Suppressor macrophage treated with lipopolysaccharide for 1 hour (primary cell): ENCODE data around the gene EIF2A.
"Not testable (repeated sequence)": the region's sequence is repeated elsewhere in the genome, so short reads cannot be mapped to it uniquely, and the experiment has no call there.

Experiments
- DNase-seq, 3 donors: peaks; one replicate each; pipeline ENCODE4 v3.0.0-alpha.2; 2020 to 2022

The EIF2A gene

GRCh38 chr3:150603153-150603979 is 56.8 kb downstream of the EIF2A start, which contains the start of gene SELENOT:
Gene SELENOT, plus strand, starts transcription at chr3:150603321. Its CDS starts 42 bp downstream, at chr3:150603363.
- peak; percentile 96 to 97 (median 97) for DNase-seq

GRCh38 chr3:150603980-150604319 is 57.4 kb downstream of the EIF2A start:
- no peak for DNase-seq

GRCh38 chr3:150605998-150606641 is 59.5 kb downstream of the EIF2A start:
- peak; percentile 79 to 88 (median 81) for DNase-seq

GRCh38 chr3:150607267-150608065 is 60.9 kb downstream of the EIF2A start:
- no peak for DNase-seq

GRCh38 chr3:150609988-150610387 is 63.4 kb downstream of the EIF2A start:
- DNase-seq: peak in 1 of 3 donors; percentile 34

GRCh38 chr3:150610785-150611184 is 64.2 kb downstream of the EIF2A start:
- peak in 2 of 3 donors; percentile 8 to 13 for DNase-seq

- no peak for DNase-seq
Observed at GRCh38 chr3:150611666-150612065, 65.1 kb downstream of the EIF2A start.

GRCh38 chr3:150612494-150612893 is 65.9 kb downstream of the EIF2A start:
- DNase-seq: no peak

GRCh38 chr3:150613034-150613433 is 66.4 kb downstream of the EIF2A start:
- DNase-seq: no peak

GRCh38 chr3:150613709-150614480 is 67.3 kb downstream of the EIF2A start:
- no peak for DNase-seq

- DNase-seq: no peak
Observed at GRCh38 chr3:150620002-150620689, 73.6 kb downstream of the EIF2A start.

- not testable (repeated sequence) for DNase-seq
Observed at GRCh38 chr3:150622955-150623354, 76.4 kb downstream of the EIF2A start.

GRCh38 chr3:150623945-150624344 is 77.4 kb downstream of the EIF2A start:
- DNase-seq: no peak

GRCh38 chr3:150626148-150626930 is 79.8 kb downstream of the EIF2A start:
- no peak for DNase-seq

GRCh38 chr3:150627557-150627956 is 81.0 kb downstream of the EIF2A start:
- no peak for DNase-seq

GRCh38 chr3:150631515-150632221 is 85.1 kb downstream of the EIF2A start:
- no peak for DNase-seq

GRCh38 chr3:150635076-150635475 is 88.5 kb downstream of the EIF2A start:
- no peak for DNase-seq

- peak; percentile 18 to 32 (median 21) for DNase-seq
Observed at GRCh38 chr3:150635526-150635925, 88.9 kb downstream of the EIF2A start.
